Hepatic stellate cell (primary cell): ENCODE data around the gene ACOX3.
"Not testable (repeated sequence)": the region's sequence is repeated elsewhere in the genome, so short reads cannot be mapped to it uniquely, and the experiment has no call there.

Source experiments
- DNase-seq: peaks from one replicate; pipeline ENCODE4 v3.0.0; 2011; ENCODE audit warnings: low spot score

The ACOX3 gene

GRCh38 chr4:8387194-8387593, 53.3 kb downstream of the ACOX3 start:
- DNase-seq, result no peak

GRCh38 chr4:8386731-8387130, 53.8 kb downstream of the ACOX3 start:
- DNase-seq, result no peak

- not testable (repeated sequence) for DNase-seq
These were observed 54.4 kb downstream of the ACOX3 start for GRCh38 chr4:8386131-8386530.

GRCh38 chr4:8385611-8386010, 54.9 kb downstream of the ACOX3 start:
- DNase-seq, result no peak

DNA sequence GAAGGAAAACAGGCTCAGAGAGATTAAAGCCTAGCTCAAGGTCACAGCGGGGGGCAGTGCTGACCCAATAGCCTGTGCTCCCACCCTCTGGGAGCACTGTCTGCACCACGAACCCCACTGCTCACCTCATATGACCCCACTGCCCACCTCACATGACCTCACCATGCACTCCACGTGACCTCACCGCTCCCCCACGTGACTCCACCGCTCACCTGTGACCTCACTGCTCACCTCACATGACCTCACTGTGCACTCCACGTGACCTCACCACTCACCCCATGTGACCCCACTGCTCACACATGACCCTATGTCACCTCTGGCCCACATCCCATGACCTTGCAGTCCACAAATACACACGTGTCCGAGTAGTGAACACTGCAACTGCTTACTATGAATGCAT, 55.4 kb downstream of the ACOX3 start:
- DNase-seq, result no peak

GRCh38 chr4:8384397-8385060, 56.0 kb downstream of the ACOX3 start:
- DNase-seq, result no peak

DNA sequence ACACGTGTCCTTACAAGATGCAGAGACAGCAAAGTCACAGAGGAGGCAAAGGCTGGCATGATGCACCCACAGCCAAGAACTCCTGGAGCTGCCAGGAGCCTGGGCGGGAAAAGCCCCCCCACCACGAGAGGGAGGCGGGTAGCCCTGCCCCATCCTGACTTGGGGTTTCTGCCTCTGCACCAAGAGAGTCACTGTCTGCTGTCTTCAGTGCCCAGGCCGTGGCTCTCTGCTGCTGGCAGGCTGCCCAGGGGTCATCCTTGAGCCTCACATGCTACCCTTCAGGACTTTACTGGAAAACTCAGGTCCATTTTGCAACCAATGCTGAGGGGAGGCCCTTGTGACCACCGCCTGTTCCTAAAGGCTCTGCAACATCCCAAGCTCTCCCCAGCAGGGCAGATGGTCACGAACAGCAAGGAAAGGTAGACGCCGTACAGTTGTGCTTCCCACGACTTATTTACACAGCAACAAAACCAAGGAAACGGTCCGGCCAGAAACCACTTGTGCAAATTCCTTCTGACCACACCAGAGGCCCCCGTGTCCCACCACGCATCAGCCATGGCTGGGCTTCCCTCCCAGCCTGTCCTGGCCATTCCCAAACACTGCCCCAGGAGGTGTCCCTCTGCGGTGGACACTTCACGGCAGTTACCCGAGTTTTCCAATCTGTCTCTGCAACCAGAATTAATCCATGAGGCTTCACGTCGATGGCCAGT, 56.9 kb downstream of the ACOX3 start:
- no peak for DNase-seq

DNA sequence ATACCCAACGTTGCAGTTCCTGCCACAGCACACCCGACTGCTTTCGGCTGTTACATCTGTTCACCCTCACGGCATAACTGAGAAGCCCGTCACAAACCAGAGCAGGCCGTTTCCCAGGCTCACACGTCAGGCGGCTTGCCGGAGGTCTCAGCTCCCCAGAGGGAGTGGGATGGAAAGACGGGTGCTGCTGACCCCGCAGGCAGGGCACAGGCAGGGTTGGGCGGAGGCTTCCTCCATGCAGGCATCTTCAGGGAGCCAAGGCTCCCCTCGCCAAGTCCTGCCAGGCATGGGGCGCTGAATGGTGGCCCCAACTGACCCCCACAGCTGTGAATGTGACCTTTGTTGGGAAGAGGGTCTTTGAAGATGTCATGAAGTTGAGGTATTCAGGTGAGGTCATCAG, 57.5 kb downstream of the ACOX3 start:
- DNase-seq, result no peak

- DNase-seq, result no peak
These were observed 58.5 kb downstream of the ACOX3 start for GRCh38 chr4:8381814-8382581.

- no peak for DNase-seq
These were observed 59.8 kb downstream of the ACOX3 start for GRCh38 chr4:8380511-8381415.

GRCh38 chr4:8379771-8380170, 60.8 kb downstream of the ACOX3 start:
- no peak for DNase-seq

DNA sequence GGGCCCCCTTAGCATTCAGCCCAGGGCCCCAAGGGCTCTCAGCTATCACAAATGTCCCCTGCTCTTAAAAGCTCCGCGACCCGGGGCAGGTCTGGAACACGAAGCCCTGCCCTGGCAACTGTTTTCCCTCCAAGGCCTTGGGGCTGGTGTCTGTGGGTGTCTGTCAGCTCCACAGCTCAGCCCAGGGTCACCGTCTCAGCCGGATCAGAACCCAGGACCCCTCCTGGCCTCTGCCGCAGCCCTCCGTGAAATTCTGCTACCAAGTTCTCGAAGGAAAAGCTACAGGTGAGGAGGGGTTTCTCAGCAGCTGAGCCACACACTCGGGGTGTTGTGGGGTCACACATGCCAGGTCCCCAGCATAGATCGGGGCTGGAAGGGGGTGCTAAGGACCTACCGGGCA, 61.2 kb downstream of the ACOX3 start:
- no peak for DNase-seq

DNA sequence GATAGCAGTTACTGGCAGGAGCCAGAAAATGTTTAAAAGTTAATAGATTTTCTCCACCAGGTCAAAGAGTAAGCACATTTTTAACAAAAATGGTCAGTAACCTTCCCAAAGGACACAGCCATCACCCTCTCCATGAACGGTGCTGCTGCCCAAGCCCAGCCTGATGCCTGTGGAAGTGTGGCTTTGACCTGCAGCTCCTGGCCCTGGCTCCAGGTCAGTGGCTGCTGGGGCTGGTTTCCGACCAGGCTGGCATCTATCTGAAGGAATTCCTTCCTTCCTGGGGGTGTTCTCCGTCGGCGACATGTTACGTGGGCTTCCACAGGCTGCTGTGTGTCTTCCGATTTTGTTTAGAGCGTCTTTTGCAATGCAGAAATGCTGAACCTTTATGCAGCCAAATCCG, 61.7 kb downstream of the ACOX3 start:
- DNase-seq, result no peak

DNA sequence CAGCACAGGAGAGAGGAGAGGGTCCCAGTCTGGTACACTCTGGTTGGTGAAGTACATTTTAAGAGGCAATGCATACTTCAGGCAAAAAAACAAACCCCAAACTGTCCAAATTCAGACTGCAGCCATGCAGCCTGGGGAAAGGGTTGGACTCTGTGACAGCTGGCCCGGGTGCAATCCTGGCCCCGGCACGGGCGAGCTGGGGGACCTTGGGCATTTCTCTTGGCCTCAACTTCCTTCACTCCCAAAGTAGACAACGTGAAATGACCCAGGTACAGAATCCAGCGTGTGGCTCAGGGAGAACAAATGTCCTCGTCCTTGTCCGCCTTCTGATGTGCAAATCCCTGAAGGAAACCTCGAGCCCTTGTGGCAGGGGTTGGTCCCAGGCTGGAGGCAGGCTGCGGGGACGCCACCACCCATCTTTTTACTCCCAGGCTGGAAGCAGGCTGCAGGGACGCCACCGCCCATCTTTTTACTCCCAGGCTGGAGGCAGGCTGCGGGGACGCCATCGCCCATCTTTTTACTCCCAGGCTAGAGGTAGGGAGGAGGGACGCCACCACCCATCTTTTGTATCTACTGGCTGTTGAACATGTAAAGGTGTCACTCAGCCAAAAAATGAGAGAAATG, 62.3 kb downstream of the ACOX3 start:
- DNase-seq, result no peak

- DNase-seq, result no peak
These were observed 63.1 kb downstream of the ACOX3 start for GRCh38 chr4:8377103-8378075.

- DNase-seq, result no peak
These were observed 64.0 kb downstream of the ACOX3 start for GRCh38 chr4:8376361-8377102.

DNA sequence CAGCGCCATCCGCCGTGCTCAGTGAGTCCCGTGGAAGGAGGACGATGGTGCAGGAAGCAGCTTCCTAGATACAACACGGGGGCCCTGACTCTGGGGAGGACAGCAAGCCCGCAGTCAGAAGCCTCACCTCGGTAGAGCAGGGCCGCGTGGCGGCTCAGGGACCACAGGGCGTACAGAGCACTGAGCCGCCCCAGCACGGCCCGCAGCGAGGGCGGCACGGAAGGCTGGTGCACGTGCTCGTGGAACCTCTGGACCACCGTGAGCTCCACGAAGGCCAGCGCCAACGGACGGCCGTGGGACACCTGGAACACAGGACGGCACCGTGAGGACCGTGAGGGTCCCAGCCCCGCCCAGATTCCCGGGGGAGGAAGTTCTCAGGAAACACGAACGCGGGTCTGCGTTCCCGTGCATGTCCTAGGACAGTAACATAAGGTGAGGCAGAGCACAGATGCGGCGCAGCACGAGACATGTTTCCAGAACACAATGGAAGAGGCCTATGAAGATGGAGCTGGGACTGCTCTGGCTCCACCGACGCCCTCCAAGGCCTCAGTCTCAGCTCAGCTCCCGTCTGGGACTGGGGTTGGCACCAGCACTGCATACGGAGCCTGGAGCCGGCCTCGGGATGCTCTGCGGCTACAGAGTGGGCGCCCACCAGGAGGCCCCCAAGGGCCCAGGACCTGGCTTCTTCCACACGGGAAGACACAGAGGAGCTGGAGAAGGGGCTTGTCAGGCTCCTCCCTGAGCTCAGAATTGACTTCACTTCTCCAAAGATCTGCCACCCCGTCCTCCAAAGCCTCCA, 65.5 kb downstream of the ACOX3 start:
- DNase-seq, result no peak

GRCh38 chr4:8373973-8374545, 66.5 kb downstream of the ACOX3 start:
- no peak for DNase-seq
